Karpas-422 (cell line): ENCODE data around the gene PFN4. TPM values are rescaled to one million over a fixed set of nuclear protein-coding genes. Genes with fewer than 3 reads are reported as not detected.
"Not testable (repeated sequence)": the region's sequence is repeated elsewhere in the genome, so short reads cannot be mapped to it uniquely, and the experiment has no call there.

ENCODE experiments used
- DNase-seq: peaks from one replicate; pipeline ENCODE4 v3.0.0-alpha.2; 2015
- H2AFZ ChIP-seq: fragments of 200-600 bp; sonication (generic); 2 replicates; pipeline ENCODE4 v1.6.1; 2014; ENCODE audit warnings: antibody characterized with exemption, low read length, mixed read lengths
- H3K27ac ChIP-seq: fragments of 200-600 bp; sonication (generic); 2 replicates; pipeline ENCODE4 v1.5.1; 2014; ENCODE audit warnings: mild to moderate bottlenecking, low read length, moderate library complexity
- H3K27me3 ChIP-seq: fragments of 200-600 bp; sonication (generic); 2 replicates; pipeline ENCODE4 v1.6.1; 2014; ENCODE audit warnings: low read length, mixed read lengths
- H3K36me3 ChIP-seq: fragments of 200-600 bp; sonication (generic); 2 replicates; pipeline ENCODE4 v1.6.1; 2014; ENCODE audit warnings: low read length, mixed read lengths; ENCODE audit not compliant: insufficient read depth
- H3K4me1 ChIP-seq: fragments of 200-600 bp; sonication (generic); 2 replicates; pipeline ENCODE4 v1.6.1; 2014; ENCODE audit warnings: mild to moderate bottlenecking, low read length, mixed read lengths
- H3K4me2 ChIP-seq: fragments of 200-600 bp; sonication (generic); 2 replicates; pipeline ENCODE4 v1.6.1; 2014; ENCODE audit warnings: low read length, low read depth, mild to moderate bottlenecking; ENCODE audit not compliant: poor library complexity, severe bottlenecking
- H3K4me3 ChIP-seq: fragments of 200-600 bp; sonication (generic); 2 replicates; pipeline ENCODE4 v1.5.1; 2014; ENCODE audit warnings: mild to moderate bottlenecking, antibody characterized with exemption, low read length, mixed read lengths
- H3K79me2 ChIP-seq: fragments of 200-600 bp; sonication (generic); 2 replicates; pipeline ENCODE4 v1.6.1; 2014; ENCODE audit warnings: mild to moderate bottlenecking, low read length, mixed read lengths
- H3K9ac ChIP-seq: fragments of 200-600 bp; sonication (generic); 2 replicates; pipeline ENCODE4 v1.6.0; 2014; ENCODE audit warnings: low read length
- H3K9me2 ChIP-seq: fragments of 200-600 bp; sonication (generic), shearing (Covaris generic); replicated peaks from 2 replicates; pipeline ENCODE4 v1.6.0; 2014; ENCODE audit warnings: mild to moderate bottlenecking, low read length, moderate library complexity; ENCODE audit not compliant: insufficient read depth
- H3K9me3 ChIP-seq: fragments of 300-700, 200-600 bp; sonication (generic); 2 replicates; pipeline ENCODE4 v1.6.1; 2014; ENCODE audit warnings: low read length, mixed read lengths
- H4K20me1 ChIP-seq: fragments of 200-600 bp; sonication (generic); 2 replicates; pipeline ENCODE4 v1.6.1; 2014; ENCODE audit warnings: mild to moderate bottlenecking, antibody characterized with exemption, low read length, low read depth; ENCODE audit not compliant: insufficient read depth
- total RNA-seq: library from RNA; depleted of rRNA; stranded (reverse); fragments of >200 nt; shearing (Covaris generic); gene quantifications from 2 replicates; pipeline ENCODE4 v1.2.3, GENCODE V29; 2014; ENCODE audit warnings: low replicate concordance

The PFN4 gene
- total RNA-seq, 1 experiment from 2014 or later = not detected

- Histone ChIP-seq H3K9ac (no peak overlapping the region), H3K79me2 (no peaks in the 10 kb centered on the region), H3K9me3 (no peaks in the 10 kb centered on the region), H3K4me2 (no peak overlapping the region), H3K9me2 (no peaks in the 10 kb centered on the region), H3K27ac (no peak overlapping the region), H4K20me1 (no peaks in the 10 kb centered on the region), H2AFZ (no peak overlapping the region), H3K36me3 (no peaks in the 10 kb centered on the region), H3K27me3 (no peaks in the 10 kb centered on the region), H3K4me3 (no peak overlapping the region), H3K4me1 (peaks cover 13% of the 10 kb centered on the region)
- peak; percentile 15 for DNase-seq
Measured at GRCh38 chr2:24107336-24107735, 15.8 kb downstream of the PFN4 start.

DNA sequence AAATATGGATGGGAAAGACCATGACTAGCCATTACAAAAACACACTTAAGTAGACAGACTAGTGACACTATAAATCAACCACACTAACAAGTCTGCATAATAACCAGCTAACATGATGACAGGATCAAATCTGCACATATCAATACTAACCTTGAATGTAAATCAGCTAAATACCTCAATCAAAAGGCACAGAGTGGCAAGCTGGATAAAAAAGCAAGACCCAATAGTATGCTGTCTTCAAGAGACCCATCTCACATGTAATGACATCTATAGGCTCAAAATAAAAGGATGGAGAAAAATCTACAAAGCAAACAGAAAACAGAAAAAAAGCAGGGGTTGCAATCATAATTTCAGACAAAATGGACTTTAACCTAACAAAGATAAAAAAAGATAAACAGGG, 16.3 kb downstream of the PFN4 start:
- Histone ChIP-seq H2AFZ (no peak overlapping the region), H3K36me3 (no peaks in the 10 kb centered on the region), H3K27me3 (no peaks in the 10 kb centered on the region), H3K9me2 (no peaks in the 10 kb centered on the region), H3K27ac (no peak overlapping the region), H3K9me3 (no peaks in the 10 kb centered on the region), H4K20me1 (no peaks in the 10 kb centered on the region), H3K9ac (no peak overlapping the region), H3K4me1 (peaks cover 13% of the 10 kb centered on the region), H3K4me2 (no peak overlapping the region), H3K4me3 (no peak overlapping the region), H3K79me2 (no peaks in the 10 kb centered on the region)
- peak; percentile 37 for DNase-seq

DNA sequence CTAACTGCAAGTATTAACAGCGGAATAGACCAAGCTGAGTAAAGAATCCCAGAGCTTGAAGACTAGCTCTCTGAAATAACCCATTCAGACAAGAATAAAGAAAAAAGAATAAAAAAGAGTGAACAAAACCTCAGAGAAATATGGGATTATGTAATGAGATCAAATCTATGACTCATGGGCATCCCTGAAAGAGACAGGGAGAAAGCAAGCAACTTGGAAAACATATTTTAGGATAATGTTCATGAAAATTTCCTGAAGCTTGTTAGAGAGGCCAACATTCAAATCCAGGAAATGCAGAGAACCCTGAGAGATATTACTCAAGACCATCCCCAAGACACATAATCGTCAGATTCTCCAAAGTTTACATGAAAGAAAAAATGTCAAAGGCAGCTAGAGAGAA, 17.3 kb downstream of the PFN4 start:
- H3K36me3 ChIP-seq = no peaks in the 10 kb centered on the region
- no peak overlapping the region for H3K9ac ChIP-seq
- H3K9me2 ChIP-seq = no peaks in the 10 kb centered on the region
- H3K27ac ChIP-seq = no peak overlapping the region
- H3K4me2 ChIP-seq = no peak overlapping the region
- no peak overlapping the region for H3K4me3 ChIP-seq
- no peaks in the 10 kb centered on the region for H3K79me2 ChIP-seq
- DNase-seq = no peak
- H4K20me1 ChIP-seq = no peaks in the 10 kb centered on the region
- peaks cover 13% of the 10 kb centered on the region for H3K4me1 ChIP-seq
- no peaks in the 10 kb centered on the region for H3K27me3 ChIP-seq
- no peak overlapping the region for H2AFZ ChIP-seq
- H3K9me3 ChIP-seq = no peaks in the 10 kb centered on the region

DNA sequence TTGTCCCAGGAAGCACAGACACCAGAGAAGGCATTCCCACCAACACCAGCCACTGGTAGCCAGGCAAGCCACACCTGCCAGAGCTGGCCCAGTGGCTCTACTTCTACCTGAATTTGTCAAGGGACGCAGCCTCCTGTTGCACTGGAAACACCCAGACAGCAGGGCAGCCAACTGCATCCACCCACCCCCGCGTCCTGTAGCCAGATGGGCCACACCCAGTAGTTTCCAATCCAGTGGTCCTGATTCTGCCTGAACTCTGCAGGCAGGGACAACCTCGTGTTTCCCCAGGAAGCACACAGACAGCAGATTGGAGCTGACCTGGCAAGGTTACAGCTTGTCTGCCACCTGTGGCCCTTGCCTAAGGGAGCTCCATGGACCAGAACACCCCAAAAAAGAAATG, 18.2 kb downstream of the PFN4 start:
- no peak overlapping the region for H3K9ac ChIP-seq
- H2AFZ ChIP-seq = no peak overlapping the region
- DNase-seq = peak; percentile 34
- H3K9me2 ChIP-seq = no peaks in the 10 kb centered on the region
- H3K27me3 ChIP-seq = no peaks in the 10 kb centered on the region
- H3K4me1 ChIP-seq = peaks cover 13% of the 10 kb centered on the region
- no peak overlapping the region for H3K4me2 ChIP-seq
- no peaks in the 10 kb centered on the region for H3K9me3 ChIP-seq
- H3K4me3 ChIP-seq = no peak overlapping the region
- H4K20me1 ChIP-seq = no peaks in the 10 kb centered on the region
- no peak overlapping the region for H3K27ac ChIP-seq
- H3K79me2 ChIP-seq = no peaks in the 10 kb centered on the region
- no peaks in the 10 kb centered on the region for H3K36me3 ChIP-seq

DNA sequence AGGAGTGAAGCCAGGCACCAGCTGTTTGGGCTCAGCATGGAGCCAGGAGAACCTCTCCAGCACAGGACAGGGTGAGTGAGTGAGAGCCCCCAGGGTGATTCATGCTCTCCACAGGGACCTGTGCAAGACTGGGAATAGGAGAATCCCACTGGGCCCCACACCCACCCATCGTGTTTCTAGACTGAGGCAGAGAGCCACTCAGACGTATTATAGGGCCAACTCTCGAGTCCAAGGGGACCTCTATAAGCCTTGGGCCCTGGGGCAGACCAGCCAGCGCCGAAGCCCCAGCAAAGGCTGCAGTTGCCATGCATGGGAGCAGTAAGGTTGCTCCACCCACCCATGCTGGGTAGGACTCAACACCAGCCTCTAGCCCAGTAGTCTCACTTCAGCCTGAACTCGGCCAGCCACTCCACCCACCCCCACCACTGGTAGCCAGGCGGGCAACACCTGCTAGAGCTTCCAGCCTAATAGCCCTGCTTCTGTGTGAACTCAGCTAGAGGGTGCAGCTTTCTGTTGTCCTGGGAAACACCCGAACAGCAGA, 19.0 kb downstream of the PFN4 start:
- Histone ChIP-seq H4K20me1 (no peaks in the 10 kb centered on the region), H3K9ac (no peak overlapping the region), H2AFZ (no peak overlapping the region), H3K4me3 (no peak overlapping the region), H3K79me2 (no peaks in the 10 kb centered on the region), H3K36me3 (no peaks in the 10 kb centered on the region), H3K4me2 (no peak overlapping the region), H3K9me3 (no peaks in the 10 kb centered on the region), H3K27me3 (no peaks in the 10 kb centered on the region), H3K9me2 (no peaks in the 10 kb centered on the region), H3K27ac (no peak overlapping the region), H3K4me1 (peaks cover 13% of the 10 kb centered on the region)
- peak; percentile 33 for DNase-seq

DNA sequence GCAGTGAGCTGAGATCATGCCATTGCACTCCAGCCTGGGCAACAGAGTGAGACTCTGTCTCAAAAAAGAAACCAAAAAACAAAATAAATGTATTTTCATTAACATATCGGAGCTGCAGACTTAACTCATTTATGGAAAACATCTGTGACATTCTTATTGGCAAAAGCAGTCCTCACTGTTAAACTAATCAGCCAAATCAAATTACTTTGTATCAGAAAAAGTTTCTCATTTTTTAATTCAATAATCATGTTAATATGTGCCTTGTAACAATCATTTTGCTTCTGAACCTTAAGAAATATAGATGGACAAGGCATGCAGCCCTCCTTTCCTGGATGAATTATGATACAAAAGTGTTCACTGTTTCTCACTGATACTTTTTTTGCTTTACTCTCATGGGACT, 20.5 kb downstream of the PFN4 start:
- Histone ChIP-seq H3K4me1 (peaks cover 13% of the 10 kb centered on the region), H3K9me2 (no peaks in the 10 kb centered on the region), H3K27me3 (no peaks in the 10 kb centered on the region), H3K9me3 (no peaks in the 10 kb centered on the region), H4K20me1 (no peaks in the 10 kb centered on the region), H2AFZ (no peak overlapping the region), H3K27ac (no peak overlapping the region), H3K36me3 (no peaks in the 10 kb centered on the region), H3K4me3 (no peak overlapping the region), H3K79me2 (no peaks in the 10 kb centered on the region), H3K9ac (no peak overlapping the region), H3K4me2 (no peak overlapping the region)
- no peak for DNase-seq

DNA sequence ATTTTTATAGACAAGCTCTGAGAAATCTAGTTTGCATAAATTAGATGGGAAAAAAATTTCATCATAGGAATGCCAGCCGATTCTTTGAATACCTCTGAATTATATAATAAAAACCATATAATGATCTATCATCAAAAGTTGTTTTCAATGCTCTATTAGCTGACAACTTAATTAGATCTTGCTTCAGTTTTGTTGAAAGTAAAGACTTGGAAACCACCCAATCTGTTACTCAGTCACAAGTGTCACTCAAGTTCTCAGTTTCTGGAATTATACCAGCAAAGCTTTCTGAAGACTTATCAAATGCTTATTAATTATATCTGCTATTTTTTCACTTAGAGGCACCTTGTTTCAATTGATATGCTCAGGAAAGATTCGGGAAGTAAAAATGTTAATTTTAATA, 21.1 kb downstream of the PFN4 start:
- H3K4me2 ChIP-seq = no peak overlapping the region
- H2AFZ ChIP-seq = no peak overlapping the region
- H3K27ac ChIP-seq = no peak overlapping the region
- H3K9ac ChIP-seq = no peak overlapping the region
- no peaks in the 10 kb centered on the region for H3K27me3 ChIP-seq
- H3K9me3 ChIP-seq = no peaks in the 10 kb centered on the region
- no peak overlapping the region for H3K4me3 ChIP-seq
- no peaks in the 10 kb centered on the region for H3K79me2 ChIP-seq
- no peaks in the 10 kb centered on the region for H3K9me2 ChIP-seq
- no peaks in the 10 kb centered on the region for H3K36me3 ChIP-seq
- peak; percentile 9 for DNase-seq
- no peaks in the 10 kb centered on the region for H4K20me1 ChIP-seq
- H3K4me1 ChIP-seq = peaks cover 13% of the 10 kb centered on the region

- not testable (repeated sequence) for H3K4me2 ChIP-seq, H4K20me1 ChIP-seq, H3K27ac ChIP-seq, H3K27me3 ChIP-seq, H3K9me2 ChIP-seq, H3K9ac ChIP-seq, H3K79me2 ChIP-seq, H3K9me3 ChIP-seq, H3K36me3 ChIP-seq, H3K4me3 ChIP-seq, H2AFZ ChIP-seq
- peaks cover 13% of the 10 kb centered on the region for H3K4me1 ChIP-seq
- DNase-seq = peak; percentile 16
Measured at GRCh38 chr2:24100732-24101131, 22.4 kb downstream of the PFN4 start.

- H3K27me3 ChIP-seq, H3K9me3 ChIP-seq, H3K4me1 ChIP-seq, H3K36me3 ChIP-seq, H3K79me2 ChIP-seq, H3K9me2 ChIP-seq, H3K9ac ChIP-seq, H3K27ac ChIP-seq, H3K4me3 ChIP-seq, H4K20me1 ChIP-seq, H3K4me2 ChIP-seq, H2AFZ ChIP-seq: not testable (repeated sequence)
- peak; percentile 21 for DNase-seq
Measured at GRCh38 chr2:24095171-24095677, 27.9 kb downstream of the PFN4 start.
